Tibial nerve (tissue), 4 donors: Measurements from ENCODE around the gene FMC1.

ENCODE experiments used
- EP300 ChIP-seq, 2 donors: sonication (generic); formaldehyde crosslinking; IDR thresholded peaks; one replicate each; pipeline ENCODE4 v1.6.1; 2017; ENCODE audit warnings: antibody characterized with exemption in 2 of 2, mild to moderate bottlenecking in 1 of 2
- POLR2A ChIP-seq, 2 donors: fragments of 450-650 bp; IDR thresholded peaks; one replicate each; pipeline ENCODE4 v1.6.1; 2017; ENCODE audit warnings: antibody characterized with exemption in 2 of 2, mild to moderate bottlenecking in 2 of 2, moderate library complexity in 2 of 2
- TF ChIP-seq, protein P1 (sequence below), 5 experiments: fragments of 200-600 bp in 3 of 5; fragments of 450-650 bp in 2 of 5; sonication (generic) in 3 of 5; IDR thresholded peaks; one replicate each; pipeline ENCODE4 v1.5.1; 2016 to 2019; ENCODE audit warnings: antibody characterized with exemption in 5 of 5, mild to moderate bottlenecking in 3 of 5, moderate library complexity in 2 of 5

DNA sequence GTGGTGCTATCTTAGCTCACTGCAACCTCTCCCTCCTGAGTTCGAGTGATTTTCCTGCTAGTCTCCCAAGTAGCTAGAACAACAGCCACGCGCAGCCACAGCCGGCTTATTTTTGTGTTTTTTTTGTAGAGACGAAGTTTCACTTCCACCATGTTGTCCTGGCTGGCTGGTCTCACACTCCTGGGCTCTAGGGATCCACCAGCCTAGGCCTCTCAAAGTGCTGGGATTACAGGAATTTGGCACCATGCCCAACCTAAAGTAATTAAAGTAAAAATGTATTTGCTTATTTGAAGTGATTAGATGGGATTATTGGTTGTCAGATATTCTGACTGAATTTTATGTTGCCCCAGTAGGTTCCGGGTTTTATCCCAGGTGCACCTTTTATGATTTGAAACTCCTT, 41.3 kb downstream of the FMC1 start:
- TF ChIP-seq, protein P1, sequence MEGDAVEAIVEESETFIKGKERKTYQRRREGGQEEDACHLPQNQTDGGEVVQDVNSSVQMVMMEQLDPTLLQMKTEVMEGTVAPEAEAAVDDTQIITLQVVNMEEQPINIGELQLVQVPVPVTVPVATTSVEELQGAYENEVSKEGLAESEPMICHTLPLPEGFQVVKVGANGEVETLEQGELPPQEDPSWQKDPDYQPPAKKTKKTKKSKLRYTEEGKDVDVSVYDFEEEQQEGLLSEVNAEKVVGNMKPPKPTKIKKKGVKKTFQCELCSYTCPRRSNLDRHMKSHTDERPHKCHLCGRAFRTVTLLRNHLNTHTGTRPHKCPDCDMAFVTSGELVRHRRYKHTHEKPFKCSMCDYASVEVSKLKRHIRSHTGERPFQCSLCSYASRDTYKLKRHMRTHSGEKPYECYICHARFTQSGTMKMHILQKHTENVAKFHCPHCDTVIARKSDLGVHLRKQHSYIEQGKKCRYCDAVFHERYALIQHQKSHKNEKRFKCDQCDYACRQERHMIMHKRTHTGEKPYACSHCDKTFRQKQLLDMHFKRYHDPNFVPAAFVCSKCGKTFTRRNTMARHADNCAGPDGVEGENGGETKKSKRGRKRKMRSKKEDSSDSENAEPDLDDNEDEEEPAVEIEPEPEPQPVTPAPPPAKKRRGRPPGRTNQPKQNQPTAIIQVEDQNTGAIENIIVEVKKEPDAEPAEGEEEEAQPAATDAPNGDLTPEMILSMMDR (IDR thresholded peaks at IDR 0.05): no peak
- TF ChIP-seq EP300 (IDR thresholded peaks at IDR 0.05): no peak
- TF ChIP-seq POLR2A (IDR thresholded peaks at IDR 0.05): no peak
